ELF-1 (cell line): ENCODE results near the gene RAB22A.
"Not testable (repeated sequence)": the region's sequence is repeated elsewhere in the genome, so short reads cannot be mapped to it uniquely, and the experiment has no call there.

Experiments used
- DNase-seq: peaks from one replicate; pipeline ENCODE4 v3.0.0-alpha.2; 2016; ENCODE audit warnings: low read depth, low spot score

The RAB22A gene

DNA sequence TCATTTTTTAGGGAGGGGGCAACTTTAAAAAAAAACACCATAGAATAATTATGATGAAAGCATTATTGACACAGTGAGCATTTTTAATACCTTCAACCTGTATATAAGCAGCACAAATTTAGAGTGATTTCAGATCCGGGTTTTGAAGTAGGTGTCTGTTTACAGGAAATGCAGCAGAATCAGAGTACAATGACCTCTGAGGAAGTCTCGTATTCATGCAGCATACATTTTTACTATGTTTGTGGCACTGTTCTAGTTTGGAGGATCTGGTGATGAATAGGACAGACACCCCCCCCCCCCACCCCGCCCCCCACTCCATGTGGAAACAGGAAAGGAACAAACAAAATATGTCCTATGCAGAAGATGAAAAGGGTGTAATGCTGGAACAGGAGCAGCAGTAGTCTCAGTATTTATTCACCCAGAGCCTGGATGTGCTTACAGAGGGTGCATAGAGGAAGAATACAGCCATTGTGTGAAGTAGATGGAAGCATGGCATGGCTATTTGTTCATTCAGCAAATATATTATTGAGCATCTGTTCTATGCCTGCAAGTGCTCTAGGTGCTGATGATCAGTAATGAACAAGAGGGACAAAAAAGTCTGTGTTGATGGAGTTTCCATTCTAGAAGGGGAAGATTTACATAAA, 99.2 kb downstream of the RAB22A start:
- no peak for DNase-seq

DNA sequence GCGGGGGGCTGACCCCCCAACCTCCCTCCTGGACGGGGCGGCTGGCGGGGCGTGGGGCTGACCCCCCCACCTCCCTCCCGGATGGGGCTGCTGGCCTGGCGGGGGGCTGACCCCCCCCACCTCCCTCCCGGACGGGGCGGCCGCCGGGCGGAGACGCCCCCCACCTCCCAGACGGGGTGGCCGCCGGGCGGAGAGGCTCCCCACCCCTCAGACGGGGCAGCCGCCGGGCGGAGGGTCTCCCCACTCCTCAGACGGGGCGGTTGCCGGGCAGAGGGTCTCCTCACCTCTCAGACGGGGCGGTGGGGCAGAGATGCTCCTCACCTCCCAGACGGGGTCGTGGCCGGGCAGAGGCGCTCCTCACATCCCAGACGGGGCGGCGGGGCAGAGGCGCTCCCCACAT, 104.7 kb downstream of the RAB22A start:
- DNase-seq, result not testable (repeated sequence)

DNA sequence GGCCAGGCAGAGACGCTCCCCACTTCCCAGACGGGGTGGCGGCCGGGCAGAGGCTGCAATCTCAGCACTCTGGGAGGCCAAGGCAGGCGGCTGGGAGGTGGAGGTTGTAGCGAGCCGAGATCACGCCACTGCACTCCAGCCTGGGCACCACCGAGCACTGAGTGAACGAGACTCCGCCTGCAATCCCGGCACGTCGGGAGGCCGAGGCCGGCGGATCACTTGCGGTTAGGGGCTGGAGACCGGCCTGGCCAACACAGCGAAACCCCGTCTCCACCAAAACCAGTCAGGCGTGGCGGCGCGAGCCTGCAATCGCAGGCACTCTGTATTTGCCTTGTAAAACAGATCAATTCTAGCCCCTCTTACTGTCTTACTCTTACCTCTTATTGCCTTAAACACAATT, 105.3 kb downstream of the RAB22A start:
- not testable (repeated sequence) for DNase-seq

DNA sequence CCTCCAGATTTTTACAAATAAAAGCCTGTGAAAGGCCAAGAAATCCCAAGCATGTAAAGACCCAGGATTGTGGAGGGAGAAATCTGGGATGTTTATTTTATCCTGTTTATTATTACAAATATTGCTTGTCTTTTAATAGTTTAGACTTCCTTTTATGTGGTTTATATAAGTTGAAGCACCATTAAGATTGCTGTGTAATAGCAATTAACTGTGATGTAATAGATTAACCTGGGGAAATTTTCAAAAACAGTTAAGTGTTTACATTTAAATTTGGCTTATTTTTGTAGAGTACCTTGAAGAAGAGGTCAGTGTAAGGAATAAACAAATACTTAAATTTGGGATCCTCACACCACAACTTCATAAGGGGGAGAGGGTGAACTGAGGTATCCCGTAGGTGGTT, 106.5 kb downstream of the RAB22A start:
- DNase-seq, result no peak

DNA sequence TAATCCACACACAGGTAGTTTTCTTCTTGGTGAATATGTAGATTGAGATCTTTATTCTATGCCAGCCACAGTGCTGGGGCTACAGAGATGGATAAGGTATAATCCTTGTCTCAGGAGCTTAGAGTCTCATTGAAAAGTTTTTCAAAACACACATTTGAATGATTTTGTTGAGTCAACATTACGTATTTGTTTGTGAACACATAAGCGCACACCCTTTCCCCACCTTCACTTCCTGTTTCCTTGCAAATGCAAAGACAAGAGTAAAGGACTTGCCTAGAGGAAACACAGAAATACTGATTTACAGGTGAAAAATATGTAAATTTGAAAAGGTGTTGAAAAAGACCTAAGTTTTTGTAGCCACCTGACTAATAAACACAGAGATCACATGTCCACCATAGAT, 107.3 kb downstream of the RAB22A start:
- no peak for DNase-seq
